HUDEP-2 (cell line): ENCODE measurements around the gene PDCD2L.
"Not testable (repeated sequence)": the region's sequence is repeated elsewhere in the genome, so short reads cannot be mapped to it uniquely, and the experiment has no call there.

Experiments used
- DNase-seq, 76 experiments: peaks; one replicate each; lab custom pipeline; 2025; ENCODE audit not compliant: unreplicated experiment in 76 of 76; lab: John Stamatoyannopoulos, UW

PDCD2L gene

DNA sequence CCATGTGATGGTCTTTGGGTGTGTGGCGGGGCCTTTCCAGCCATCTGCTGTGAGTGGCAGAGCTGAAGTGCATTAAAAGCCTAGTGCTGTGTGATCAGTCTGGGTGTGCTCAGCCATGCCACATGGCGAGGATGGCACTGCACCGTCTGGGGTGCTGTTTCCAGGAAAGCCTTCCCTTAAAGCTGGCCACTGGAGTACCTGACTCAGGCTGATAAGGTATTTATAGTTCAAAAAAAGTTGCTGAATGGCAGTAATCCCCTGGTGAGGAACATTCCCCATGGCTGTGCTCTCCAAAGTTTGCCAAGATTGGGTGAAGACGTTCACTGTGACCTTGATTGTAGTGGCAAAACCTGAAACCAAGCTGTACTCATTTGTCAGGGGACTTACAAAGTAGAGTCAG is 33.2 kb upstream of the PDCD2L start:
- peak in 5 of 76 experiments; percentile 7 to 24 (median 13) for DNase-seq

DNA sequence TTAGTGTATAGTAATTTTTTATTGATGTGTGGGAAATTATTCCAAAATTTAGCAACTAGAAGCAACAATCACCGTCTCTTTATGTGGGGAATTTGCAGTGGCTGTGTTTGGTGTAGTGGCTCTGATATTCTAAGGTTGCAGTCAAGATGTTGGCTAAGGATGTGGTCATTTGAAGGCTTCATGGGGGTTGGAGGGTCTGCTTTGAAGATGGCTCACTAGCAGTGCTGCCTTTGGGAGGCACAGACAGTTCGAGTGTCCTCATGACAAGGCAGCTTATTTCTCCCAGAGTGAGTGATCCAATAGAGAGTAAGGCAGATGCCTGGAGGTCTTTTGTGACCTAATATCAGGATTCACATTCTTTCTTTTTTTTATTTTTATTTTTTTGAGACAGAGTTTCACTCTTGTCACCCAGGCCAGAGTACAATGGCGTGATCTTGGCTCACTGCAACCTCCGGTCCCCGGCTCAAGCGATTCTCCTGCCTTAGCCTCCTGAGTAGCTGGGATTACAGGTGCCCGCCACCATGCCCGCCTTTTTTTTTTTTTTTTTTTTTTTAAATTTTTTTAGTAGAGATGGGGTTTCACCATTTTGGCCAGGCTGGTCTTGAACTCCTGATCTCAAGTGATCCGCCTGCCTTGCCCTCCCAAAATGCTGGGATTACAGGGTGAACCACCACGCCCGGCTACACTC is 30.5 kb upstream of the PDCD2L start:
- no peak for DNase-seq

DNA sequence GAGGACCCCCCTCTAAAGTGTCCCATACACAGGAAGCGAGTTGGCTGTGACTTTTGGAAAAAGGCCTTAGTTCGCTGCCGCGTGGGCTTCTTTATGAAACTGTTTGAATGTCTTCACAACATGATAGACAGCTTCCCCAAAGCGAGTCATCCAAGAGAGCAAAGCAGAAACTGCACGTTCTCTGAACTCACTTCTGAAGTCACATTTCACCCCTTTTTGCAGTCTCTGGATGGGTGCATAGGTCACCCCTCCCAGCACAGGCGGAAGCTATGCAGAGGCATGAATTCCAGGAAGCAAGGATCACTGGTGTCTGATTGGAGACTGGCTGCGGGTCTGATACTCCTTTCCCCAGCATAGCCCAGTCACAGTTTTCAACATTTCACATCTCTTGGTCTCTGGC is 28.6 kb upstream of the PDCD2L start:
- DNase-seq, result no peak

- DNase-seq, result no peak
Measured at GRCh38 chr19:34380639-34381241, 23.5 kb upstream of the PDCD2L start.

DNA sequence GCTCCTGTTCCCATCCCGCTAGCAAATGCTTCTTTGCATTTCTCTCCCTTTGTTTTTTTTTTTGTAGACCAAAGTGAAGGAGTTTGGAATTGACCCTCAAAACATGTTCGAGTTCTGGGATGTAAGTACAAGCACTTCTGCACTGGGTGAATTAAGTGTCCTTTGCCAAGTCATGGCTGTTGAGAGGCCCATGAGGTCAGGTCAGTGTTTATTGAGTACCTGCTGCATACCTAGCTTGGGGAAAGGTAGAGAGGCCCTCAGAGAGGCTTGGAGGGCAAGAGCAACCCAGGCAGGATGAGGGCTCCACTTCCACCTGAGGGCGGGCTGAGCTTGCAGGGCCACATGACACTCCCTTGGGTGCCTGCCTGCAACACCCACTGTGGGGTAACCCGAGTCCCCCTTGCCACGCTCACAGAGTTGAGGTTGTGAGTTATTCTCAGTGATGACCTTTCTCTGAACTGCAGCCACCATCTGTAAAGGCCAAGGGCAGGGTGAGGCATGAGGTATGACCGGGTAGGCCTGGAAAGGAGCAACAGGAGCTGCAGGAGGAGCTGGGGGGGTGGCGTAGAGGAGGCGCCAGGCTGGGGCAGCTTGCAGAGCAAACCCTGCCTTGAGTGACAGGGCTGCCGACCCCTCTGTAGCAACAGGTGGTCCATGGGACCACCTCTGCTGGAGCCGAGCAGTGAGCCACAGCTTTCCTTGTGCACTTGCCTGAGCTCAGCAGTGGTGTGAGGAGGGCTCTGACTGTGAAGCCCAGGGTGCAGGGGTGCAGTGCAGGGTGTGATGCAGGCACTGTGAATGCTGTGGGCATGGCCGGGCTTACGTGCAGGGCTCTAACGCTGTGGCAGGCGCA is 22.6 kb upstream of the PDCD2L start:
- DNase-seq, result no peak

GRCh38 chr19:34382471-34382870 is 21.7 kb upstream of the PDCD2L start:
- no peak for DNase-seq

- DNase-seq, result no peak
Measured at GRCh38 chr19:34383599-34383998, 20.6 kb upstream of the PDCD2L start.

DNA sequence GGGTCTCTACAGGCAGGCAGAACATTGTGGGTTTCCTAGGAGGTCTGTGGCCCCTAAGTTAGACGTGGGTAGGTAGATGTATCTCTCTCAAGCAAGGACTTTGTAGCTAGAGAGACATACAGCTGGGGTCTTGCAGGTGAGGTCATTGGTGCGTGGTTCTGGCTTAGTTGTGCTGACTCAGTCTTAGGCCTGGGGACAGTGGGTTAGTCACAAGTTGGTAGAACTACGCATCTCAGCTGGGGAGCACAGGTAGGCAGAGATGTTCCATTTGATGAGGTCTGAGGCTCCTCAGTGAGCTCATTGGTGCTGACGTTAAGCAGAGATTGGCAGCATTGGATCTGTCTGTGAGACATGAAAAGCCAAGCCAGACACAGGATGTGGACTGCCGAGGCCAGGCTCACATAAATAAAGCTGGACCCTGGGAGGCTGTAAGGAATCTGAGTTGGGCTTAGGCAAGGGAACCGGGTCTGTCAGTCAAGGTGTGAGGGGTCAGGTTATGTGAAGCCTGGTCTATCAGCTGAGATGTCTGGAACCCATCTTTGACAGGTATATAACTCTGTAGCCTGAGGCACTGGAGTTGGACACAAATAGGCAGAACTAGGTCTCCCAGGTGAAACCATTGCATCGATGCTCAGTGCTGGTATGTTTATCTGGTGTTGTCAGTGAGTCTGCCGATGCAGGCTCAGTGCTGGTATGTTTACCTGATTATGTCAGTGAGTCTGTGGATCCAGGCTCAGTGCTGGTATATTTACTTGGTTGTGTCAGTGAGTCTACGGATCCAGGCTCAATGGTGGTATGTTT is 17.4 kb upstream of the PDCD2L start:
- DNase-seq, result no peak

- no peak for DNase-seq
Measured at GRCh38 chr19:34387446-34387810, 16.8 kb upstream of the PDCD2L start.

GRCh38 chr19:34388745-34389144 is 15.5 kb upstream of the PDCD2L start:
- DNase-seq, result not testable (repeated sequence)

GRCh38 chr19:34391813-34392212 is 12.4 kb upstream of the PDCD2L start:
- DNase-seq, result no peak

DNA sequence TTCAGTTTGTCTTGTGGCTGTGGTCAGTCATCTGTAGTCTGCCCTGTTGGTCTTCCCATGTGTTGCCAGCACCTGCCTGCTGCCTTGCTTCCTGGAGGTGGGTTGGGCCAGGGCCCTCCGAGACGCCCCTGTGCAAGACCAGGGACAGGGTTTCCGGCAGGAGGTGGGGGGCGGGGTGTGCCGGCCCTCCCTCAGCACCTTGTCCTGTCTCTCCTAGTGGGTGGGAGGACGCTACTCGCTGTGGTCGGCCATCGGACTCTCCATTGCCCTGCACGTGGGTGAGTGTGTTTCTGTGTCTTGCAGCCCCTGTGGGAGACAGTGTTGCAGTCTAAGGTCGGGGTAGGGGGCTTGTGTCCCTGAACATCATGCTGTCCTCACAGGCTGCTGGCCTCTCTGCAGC is 11.2 kb upstream of the PDCD2L start:
- no peak for DNase-seq

DNA sequence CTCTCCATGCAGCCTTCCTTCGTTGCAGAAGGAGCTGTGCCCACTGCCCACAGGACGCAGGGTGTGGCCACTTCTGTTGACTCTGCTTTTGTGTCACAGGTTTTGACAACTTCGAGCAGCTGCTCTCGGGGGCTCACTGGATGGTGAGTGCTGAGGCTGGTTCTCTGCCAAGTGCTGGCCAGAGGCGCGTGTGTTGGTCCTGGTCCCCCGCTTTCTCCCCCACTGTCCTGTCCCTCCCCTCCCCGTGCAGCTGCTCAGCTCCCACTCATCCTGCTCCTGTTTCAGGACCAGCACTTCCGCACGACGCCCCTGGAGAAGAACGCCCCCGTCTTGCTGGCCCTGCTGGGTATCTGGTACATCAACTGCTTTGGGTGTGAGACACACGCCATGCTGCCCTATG is 10.6 kb upstream of the PDCD2L start:
- no peak for DNase-seq

- no peak for DNase-seq
Measured at GRCh38 chr19:34397853-34398252, 6.3 kb upstream of the PDCD2L start.

- DNase-seq, result no peak
Measured at GRCh38 chr19:34399886-34400285, 4.3 kb upstream of the PDCD2L start.

GRCh38 chr19:34400844-34401243 is 3.4 kb upstream of the PDCD2L start:
- DNase-seq, result not testable (repeated sequence)

- DNase-seq, result no peak
Measured at GRCh38 chr19:34402074-34402600, 2.1 kb upstream of the PDCD2L start.

- DNase-seq, result no peak
Measured at GRCh38 chr19:34403784-34404108, 453 bp upstream of the PDCD2L start.

GRCh38 chr19:34405892-34406660 is 1.9 kb downstream of the PDCD2L start:
- no peak for DNase-seq

DNA sequence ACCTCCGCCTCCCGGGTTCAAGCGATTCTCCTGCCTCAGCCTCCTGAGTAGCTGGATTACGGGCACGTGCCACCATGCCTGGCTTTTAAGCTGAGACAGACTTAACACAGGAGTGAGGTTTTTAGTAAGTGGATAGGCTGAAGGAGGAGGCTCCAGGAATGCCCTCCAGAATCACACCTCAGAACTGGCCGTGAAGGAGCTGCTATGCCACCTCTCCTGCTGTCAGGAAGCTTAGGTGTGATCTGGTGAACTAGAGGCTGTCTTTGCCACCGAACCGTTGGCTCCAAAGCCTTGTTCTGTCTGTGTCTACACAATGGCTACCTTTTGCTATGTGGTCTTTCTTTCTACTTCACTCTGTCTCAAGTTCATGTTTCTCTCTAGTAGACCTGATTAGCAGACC is 4.2 kb downstream of the PDCD2L start:
- DNase-seq, result no peak
